GM19468 (cell line): ENCODE results near the gene ADGRG3.
"Not testable (repeated sequence)": the region's sequence is repeated elsewhere in the genome, so short reads cannot be mapped to it uniquely, and the experiment has no call there.

Experiments
- ATAC-seq: cut with Tn5 transposase; IDR thresholded peaks from one replicate; pipeline ENCODE4 v1.9.1; 2021; ENCODE audit warnings: mild to moderate bottlenecking, moderate library complexity, moderate number of reproducible peaks; ENCODE audit not compliant: unreplicated experiment; ENCODE audit errors: extremely low read depth

Gene ADGRG3

GRCh38 chr16:57661936-57662906, 5.9 kb upstream of the ADGRG3 start:
- ATAC-seq, result no peak

GRCh38 chr16:57663436-57663835, 4.7 kb upstream of the ADGRG3 start:
- ATAC-seq, result no peak

- no peak for ATAC-seq
Measured at GRCh38 chr16:57663917-57664661, 4.0 kb upstream of the ADGRG3 start.

- no peak for ATAC-seq
Measured at GRCh38 chr16:57664662-57665025, 3.5 kb upstream of the ADGRG3 start.

- no peak for ATAC-seq
Measured at GRCh38 chr16:57665541-57665940, 2.6 kb upstream of the ADGRG3 start.

- ATAC-seq, result no peak
Measured at GRCh38 chr16:57666353-57667047, 1.6 kb upstream of the ADGRG3 start.

- ATAC-seq, result no peak
Measured at GRCh38 chr16:57667048-57667525, 1.0 kb upstream of the ADGRG3 start.

GRCh38 chr16:57667526-57668262, 412 bp upstream of the ADGRG3 start:
- no peak for ATAC-seq

- no peak for ATAC-seq
Measured at GRCh38 chr16:57668630-57669475, 747 bp downstream of the ADGRG3 start.

GRCh38 chr16:57669476-57670162, 1.5 kb downstream of the ADGRG3 start:
- no peak for ATAC-seq

- no peak for ATAC-seq
Measured at GRCh38 chr16:57670196-57670595, 2.1 kb downstream of the ADGRG3 start.

GRCh38 chr16:57671451-57671850, 3.3 kb downstream of the ADGRG3 start:
- not testable (repeated sequence) for ATAC-seq

GRCh38 chr16:57672416-57672815, 4.3 kb downstream of the ADGRG3 start:
- no peak for ATAC-seq

GRCh38 chr16:57672824-57673223, 4.7 kb downstream of the ADGRG3 start:
- no peak for ATAC-seq

GRCh38 chr16:57675741-57676551, 7.8 kb downstream of the ADGRG3 start:
- no peak for ATAC-seq

GRCh38 chr16:57676553-57677085, 8.5 kb downstream of the ADGRG3 start:
- ATAC-seq, result no peak

- ATAC-seq, result no peak
Measured at GRCh38 chr16:57677622-57678369, 9.7 kb downstream of the ADGRG3 start.
